SKM-1 (cell line): ENCODE results near the gene WT1.
A peak's percentile ranks its signal among the peaks of the same experiment; 100 is the strongest.
"Not testable (repeated sequence)": the region's sequence is repeated elsewhere in the genome, so short reads cannot be mapped to it uniquely, and the experiment has no call there.

Source experiments
- DNase-seq: peaks from one replicate; lab custom pipeline; 2025; ENCODE audit not compliant: unreplicated experiment; lab: John Stamatoyannopoulos, UW

WT1 gene

GRCh38 chr11:32435511-32435941 lies at the start of gene WT1:
Gene WT1, minus strand, starts transcription at chr11:32435539.
- peak; percentile 56 for DNase-seq

GRCh38 chr11:32479291-32479690 lies 44.0 kb upstream of the WT1 start:
- no peak for DNase-seq

GRCh38 chr11:32478277-32478731 lies 43.0 kb upstream of the WT1 start:
- DNase-seq = no peak

- no peak for DNase-seq
These were observed 38.1 kb upstream of the WT1 start for GRCh38 chr11:32473282-32473909.

GRCh38 chr11:32472226-32472625 lies 36.9 kb upstream of the WT1 start:
- no peak for DNase-seq

GRCh38 chr11:32471544-32471943 lies 36.2 kb upstream of the WT1 start:
- not testable (repeated sequence) for DNase-seq

- no peak for DNase-seq
These were observed 34.5 kb upstream of the WT1 start for GRCh38 chr11:32469791-32470190.

GRCh38 chr11:32466279-32466915 lies 31.1 kb upstream of the WT1 start:
- peak; percentile 60 for DNase-seq

- no peak for DNase-seq
These were observed 28.7 kb upstream of the WT1 start for GRCh38 chr11:32464078-32464477.

- no peak for DNase-seq
These were observed 26.8 kb upstream of the WT1 start for GRCh38 chr11:32462011-32462690.

- no peak for DNase-seq
These were observed 21.5 kb upstream of the WT1 start for GRCh38 chr11:32456864-32457263.

- DNase-seq = no peak
These were observed 19.7 kb upstream of the WT1 start for GRCh38 chr11:32454993-32455392.

- no peak for DNase-seq
These were observed 16.5 kb upstream of the WT1 start for GRCh38 chr11:32451808-32452207.

GRCh38 chr11:32450372-32450771 lies 15.0 kb upstream of the WT1 start:
- DNase-seq = no peak

- no peak for DNase-seq
These were observed 12.9 kb upstream of the WT1 start for GRCh38 chr11:32448232-32448631.

- no peak for DNase-seq
These were observed 11.9 kb upstream of the WT1 start for GRCh38 chr11:32447252-32447651.

GRCh38 chr11:32446227-32446626 lies 10.9 kb upstream of the WT1 start:
- DNase-seq = no peak

GRCh38 chr11:32444186-32444585 lies 8.8 kb upstream of the WT1 start:
- DNase-seq = peak; percentile 76

GRCh38 chr11:32440916-32441315 lies 5.6 kb upstream of the WT1 start:
- no peak for DNase-seq

- no peak for DNase-seq
These were observed 5.1 kb upstream of the WT1 start for GRCh38 chr11:32440312-32440908.

- no peak for DNase-seq
These were observed 4.3 kb upstream of the WT1 start for GRCh38 chr11:32439501-32440210.
